Erythroblast (primary cell): ENCODE measurements around the gene OR56A3.
A peak's percentile ranks its signal among the peaks of the same experiment; 100 is the strongest.
"Not testable (repeated sequence)": the region's sequence is repeated elsewhere in the genome, so short reads cannot be mapped to it uniquely, and the experiment has no call there.

Source experiments
- DNase-seq, 2 experiments: peaks; one replicate each; lab custom pipeline; 2025; lab: John Stamatoyannopoulos, UW
- GATA1 ChIP-seq: IDR thresholded peaks from 2 replicates; pipeline ENCODE4 v1.6.1; 2011; ENCODE audit warnings: low read depth, mild to moderate bottlenecking, control low read depth, low read length, moderate library complexity
- POLR2A ChIP-seq: IDR thresholded peaks from 2 replicates; pipeline ENCODE4 v1.6.1; 2011; ENCODE audit warnings: mild to moderate bottlenecking, low read length

Gene OR56A3

DNA sequence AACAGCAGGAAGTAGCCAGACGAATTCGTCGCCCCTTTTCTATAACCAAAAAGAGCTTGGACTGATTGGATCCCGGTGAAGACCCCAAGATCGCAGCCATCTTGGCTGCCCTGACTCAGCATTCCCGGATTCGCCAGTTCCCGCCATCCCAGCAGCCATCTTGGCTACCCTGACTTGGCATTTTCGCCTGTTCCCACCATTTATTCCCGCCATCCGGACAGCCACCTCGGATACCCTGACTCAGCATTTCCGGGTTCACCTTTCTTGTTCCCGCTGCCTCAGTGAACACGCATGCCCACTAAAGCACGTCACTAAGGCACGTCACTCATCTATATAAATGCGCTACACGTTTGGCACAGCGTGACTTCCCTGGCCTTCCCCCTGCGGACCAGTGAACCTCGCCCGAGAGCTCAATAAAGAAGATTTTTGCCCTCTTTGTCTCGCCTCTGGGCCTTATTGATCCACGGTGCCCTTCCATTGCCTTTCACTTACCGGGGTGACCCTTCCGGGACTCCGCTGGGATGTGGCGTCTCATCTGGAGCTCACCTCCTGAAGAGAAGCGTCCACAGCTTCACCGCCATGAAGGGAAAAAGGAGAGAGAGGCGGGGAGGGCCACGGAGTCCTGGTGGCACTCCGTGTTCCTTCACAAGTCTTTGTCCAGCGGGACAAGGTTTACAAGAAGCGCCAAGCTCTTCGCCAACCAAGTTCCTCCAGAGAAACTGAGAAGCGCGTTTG, 4.0 kb upstream of the OR56A3 start:
- no peak for DNase-seq
- no peak for TF ChIP-seq GATA1
- no peak for TF ChIP-seq POLR2A

GRCh38 chr11:5938603-5938965, 3.5 kb upstream of the OR56A3 start:
- no peak for TF ChIP-seq GATA1
- no peak for TF ChIP-seq POLR2A
- no peak for DNase-seq

- TF ChIP-seq GATA1 (no peak), POLR2A (no peak)
- DNase-seq: no peak
Observed at GRCh38 chr11:5940748-5941147, 1.3 kb upstream of the OR56A3 start.

GRCh38 chr11:5955586-5955985, 13.5 kb downstream of the OR56A3 start:
- TF ChIP-seq POLR2A: no peak
- no peak for TF ChIP-seq GATA1
- no peak for DNase-seq

- DNase-seq: not testable (repeated sequence)
Observed at GRCh38 chr11:5960704-5961320, 18.8 kb downstream of the OR56A3 start.

- TF ChIP-seq GATA1: no peak
- no peak for TF ChIP-seq POLR2A
- DNase-seq: no peak
Observed at GRCh38 chr11:5966958-5967357, 24.9 kb downstream of the OR56A3 start.

DNA sequence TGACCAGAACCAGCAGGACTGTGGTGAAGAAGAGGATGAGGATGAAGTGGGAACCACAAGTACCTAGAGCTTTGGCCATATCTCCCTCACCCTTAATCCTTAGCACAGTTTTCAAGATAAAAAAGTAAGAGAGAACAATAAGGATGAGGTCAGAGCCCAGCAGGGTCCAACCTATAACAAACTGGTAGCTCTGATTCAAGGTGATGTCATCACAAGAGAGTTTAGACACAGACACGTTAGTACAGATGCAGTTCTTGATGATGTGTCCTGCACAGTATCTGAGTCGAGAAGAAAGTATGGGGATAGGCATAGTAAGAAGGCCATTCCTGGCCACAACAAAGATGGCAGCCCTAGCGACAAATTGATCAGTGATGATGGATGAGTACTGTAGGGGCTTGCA, 25.7 kb downstream of the OR56A3 start:
- DNase-seq: no peak
- TF ChIP-seq POLR2A (no peak), GATA1 (no peak)

- no peak for DNase-seq
- TF ChIP-seq GATA1: no peak
- TF ChIP-seq POLR2A: no peak
Observed at GRCh38 chr11:5968394-5968793, 26.3 kb downstream of the OR56A3 start, which contains the start of gene OR56A5. OR56A5 (minus strand) TSS chr11:5968494; CDS start chr11:5968494, 0 bp downstream.

- no peak for DNase-seq
- TF ChIP-seq POLR2A (no peak), GATA1 (no peak)
Observed at GRCh38 chr11:5973530-5973929, 31.5 kb downstream of the OR56A3 start.

DNA sequence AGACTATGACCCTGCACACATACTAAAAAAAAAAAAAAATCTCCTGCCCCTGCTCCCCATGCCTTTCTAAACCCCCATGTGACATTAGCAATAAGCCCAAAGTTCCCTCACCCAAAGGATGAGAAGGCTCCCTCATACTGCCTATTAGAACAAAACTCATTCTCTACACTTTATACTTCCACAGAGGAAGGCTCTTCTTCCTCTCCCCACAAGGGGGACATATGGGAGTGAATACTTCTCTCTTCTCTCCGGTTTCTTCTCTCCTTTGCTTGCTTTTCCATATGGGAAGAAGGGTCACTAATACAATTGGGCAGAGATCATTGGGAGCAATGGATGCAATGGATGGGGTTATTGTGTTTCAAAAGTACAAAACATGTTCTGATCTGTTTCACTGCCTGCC, 41.4 kb downstream of the OR56A3 start:
- TF ChIP-seq POLR2A: no peak
- TF ChIP-seq GATA1: no peak
- DNase-seq: no peak

- DNase-seq: no peak
- TF ChIP-seq POLR2A: no peak
- TF ChIP-seq GATA1: no peak
Observed at GRCh38 chr11:5986885-5987284, 44.8 kb downstream of the OR56A3 start, which contains the start of gene OR52L1. OR52L1 (minus strand) TSS chr11:5986985; CDS start chr11:5986930, 55 bp downstream.

GRCh38 chr11:5989203-5989602, 47.2 kb downstream of the OR56A3 start:
- TF ChIP-seq POLR2A (no peak), GATA1 (no peak)
- no peak for DNase-seq

DNA sequence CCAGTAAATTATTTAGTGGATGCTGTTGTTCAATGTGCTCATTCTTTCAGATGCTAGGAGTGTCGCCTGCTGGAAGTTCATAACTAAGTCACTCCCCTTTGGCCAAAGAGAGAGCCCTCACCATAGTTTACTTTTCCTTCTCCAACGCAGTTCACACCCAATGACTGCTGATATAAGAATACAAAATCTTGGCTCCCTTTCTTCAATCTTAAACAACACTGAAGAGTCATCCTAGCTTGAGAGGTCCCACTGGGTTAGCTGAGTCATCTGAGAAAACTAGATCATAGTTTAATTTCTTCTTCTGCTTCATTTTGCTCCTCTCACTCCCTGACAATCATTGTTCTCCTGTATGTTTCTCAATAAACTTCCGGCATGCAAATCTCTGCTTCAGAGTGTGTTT, 50.1 kb downstream of the OR56A3 start:
- DNase-seq: no peak
- no peak for TF ChIP-seq POLR2A
- TF ChIP-seq GATA1: no peak

DNA sequence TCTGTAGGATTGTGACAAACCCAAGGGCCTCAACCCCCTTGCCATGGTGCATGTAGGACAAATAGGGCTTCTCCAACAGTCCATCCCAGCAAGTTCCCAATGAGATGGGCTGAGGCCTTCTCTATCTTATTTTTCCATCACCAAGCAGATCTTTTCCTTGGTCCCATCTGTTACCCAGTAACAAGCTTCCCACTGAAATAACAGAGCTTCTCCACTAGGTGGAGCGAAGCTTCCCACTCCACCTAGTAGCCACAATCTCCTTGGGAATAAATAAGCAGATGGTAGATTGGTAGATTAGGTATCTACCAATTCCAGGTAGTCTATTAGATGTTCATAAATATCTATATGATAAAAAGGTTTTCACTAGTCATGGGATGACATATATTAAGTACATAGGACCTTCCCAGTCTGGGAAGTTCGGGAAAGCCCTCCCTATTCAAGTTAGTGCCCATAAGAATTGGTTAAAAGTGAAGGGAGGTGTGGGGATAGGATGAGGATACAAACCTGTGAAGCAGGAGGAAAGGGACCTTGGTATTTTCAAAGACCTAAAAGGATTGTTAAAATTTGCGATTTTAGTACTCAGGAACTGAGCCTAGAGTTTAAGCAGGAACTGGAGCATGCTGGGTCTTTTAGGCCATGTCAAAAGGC, 50.7 kb downstream of the OR56A3 start:
- DNase-seq: peak; percentile 14 to 31
- TF ChIP-seq POLR2A: no peak
- TF ChIP-seq GATA1: no peak
